ENCODE measurements around the gene CCDC186.

CCDC186 gene

DNA sequence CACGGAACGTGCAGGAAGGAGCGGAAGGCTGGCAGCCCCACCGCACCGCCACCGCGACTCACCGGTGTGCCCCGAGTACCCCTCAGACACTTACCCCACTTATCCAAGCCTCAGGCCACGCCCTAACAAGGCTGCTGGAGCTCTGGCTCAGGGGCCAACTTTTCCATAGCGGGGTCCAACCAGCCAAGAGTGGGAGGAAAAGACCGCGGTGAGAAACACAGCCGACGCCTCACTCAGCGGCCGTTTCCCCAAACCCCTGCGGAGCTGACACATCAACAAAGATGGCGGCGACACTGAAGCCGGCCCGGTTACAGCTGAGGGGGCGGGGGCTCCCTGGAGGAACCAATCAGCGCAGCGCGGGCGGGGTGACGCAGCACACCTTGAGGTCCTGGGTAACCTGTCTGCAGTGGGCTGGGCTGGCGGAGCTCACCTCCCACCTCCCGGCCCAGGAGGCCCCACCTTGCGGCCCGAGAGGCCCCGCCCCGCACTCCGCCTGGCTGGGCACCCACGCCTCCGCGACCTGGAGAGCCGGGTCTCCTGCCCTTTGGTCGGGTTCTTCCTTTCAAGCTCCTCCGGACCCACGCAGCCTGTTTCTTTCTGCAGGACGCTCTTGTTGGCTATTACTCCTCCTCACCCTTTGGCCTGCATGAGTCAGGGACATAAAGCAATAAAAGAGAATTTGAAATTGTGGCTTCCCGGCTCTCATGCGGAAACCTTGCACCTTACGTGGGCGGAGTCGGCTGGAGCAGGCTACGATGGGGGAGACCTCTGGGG is at the start of gene CCDC186:
TSS of gene CCDC186 (minus strand) at position 283 of the 774 bp plus-strand sequence. CDS start 10,935 bp downstream, outside the sequence.
- peak; percentile 89 for DNase-seq (ENCODE audit: insufficient read length, low spot score)
- FAIRE-seq: peak; percentile 84
- TF ChIP-seq POLR2A (IDR thresholded peaks at IDR 0.05; ENCODE audit: low read depth, low read length): peak; percentile 82

DNA sequence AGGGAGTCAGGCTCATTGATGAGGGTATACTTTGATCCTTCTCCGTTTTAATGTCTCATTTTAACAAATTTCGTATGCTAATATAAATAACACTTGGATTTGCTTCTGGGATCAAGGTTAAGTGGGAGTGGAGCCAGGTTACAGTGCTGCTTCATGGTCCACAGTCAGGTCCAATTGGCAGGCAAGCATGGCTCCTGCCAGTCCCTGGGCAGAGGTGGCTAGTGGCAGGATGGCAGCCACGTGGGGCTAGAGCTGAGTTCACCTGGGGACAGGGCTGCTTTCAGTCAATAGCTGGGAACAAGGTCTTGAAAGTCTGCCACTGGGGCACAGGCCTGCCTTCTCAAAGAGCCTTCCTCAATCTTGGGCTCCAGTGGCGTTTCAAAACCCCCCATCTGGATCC is 49.1 kb upstream of the CCDC186 start:
- FAIRE-seq: no peak
- TF ChIP-seq POLR2A (IDR thresholded peaks at IDR 0.05; ENCODE audit: low read depth, low read length): no peak
- DNase-seq (ENCODE audit: insufficient read length, low spot score): no peak

DNA sequence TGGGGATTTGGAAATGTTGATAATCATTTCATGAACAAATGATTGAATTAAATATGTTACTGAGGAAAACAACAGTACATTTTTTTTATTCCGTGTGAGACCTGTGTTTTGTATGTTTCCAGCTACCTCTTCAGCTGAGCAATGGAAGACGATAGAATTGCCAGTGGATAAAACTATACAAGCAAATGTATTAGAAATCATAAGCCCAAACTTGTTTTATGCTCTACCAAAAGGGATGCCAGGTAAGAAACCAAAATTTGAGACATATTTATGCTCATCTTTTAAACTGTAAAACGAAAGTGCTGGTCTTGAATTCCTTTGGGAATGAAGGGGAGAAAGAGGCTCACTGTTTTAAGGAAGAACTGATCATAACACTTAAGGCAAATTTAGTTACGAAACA is 47.2 kb upstream of the CCDC186 start:
- DNase-seq (ENCODE audit: insufficient read length, low spot score) (no peak), FAIRE-seq (no peak)
- TF ChIP-seq POLR2A (IDR thresholded peaks at IDR 0.05; ENCODE audit: low read depth, low read length): no peak

DNA sequence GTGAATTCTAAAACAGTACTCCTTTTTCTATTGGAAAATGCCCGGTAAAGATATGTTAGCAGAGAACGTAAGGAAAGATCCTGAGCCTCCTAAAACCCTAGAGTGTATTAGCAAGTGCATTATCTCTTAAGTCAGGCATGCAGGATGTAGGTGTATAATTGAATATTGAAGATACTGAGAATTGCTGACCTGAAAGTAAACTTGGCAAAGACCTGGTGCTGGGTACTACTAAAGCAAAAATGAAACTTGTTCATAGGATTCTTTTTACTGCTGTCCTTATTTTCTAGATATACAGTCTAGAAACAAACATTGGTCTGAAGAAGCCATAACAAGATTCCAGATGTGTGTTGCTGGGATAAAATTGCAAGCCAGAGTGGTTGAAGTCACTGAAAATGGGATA is 46.3 kb upstream of the CCDC186 start:
- no peak for TF ChIP-seq POLR2A (IDR thresholded peaks at IDR 0.05; ENCODE audit: low read depth, low read length)
- no peak for DNase-seq (ENCODE audit: insufficient read length, low spot score)
- FAIRE-seq: no peak

DNA sequence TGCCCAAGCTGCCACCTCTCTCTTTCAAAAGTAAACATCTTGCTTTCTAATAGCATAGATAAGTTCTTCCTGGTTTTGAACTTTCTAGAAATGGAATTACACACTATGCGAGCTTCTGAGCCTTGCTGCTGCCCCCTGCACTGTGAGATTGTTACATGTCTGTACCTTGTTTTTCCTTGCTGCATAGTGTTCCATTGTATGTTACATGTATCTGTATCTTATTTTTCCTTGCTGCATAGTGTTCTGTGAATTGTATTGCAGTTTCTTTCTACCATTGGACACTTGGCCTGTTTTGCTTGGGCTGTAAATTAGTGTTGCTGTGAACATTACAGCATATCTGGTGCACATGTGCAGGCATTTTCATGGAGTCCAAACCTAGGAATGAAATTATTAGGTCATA is 41.0 kb upstream of the CCDC186 start:
- FAIRE-seq (no peak), DNase-seq (ENCODE audit: insufficient read length, low spot score) (no peak)
- TF ChIP-seq POLR2A (IDR thresholded peaks at IDR 0.05; ENCODE audit: low read depth, low read length): no peak

DNA sequence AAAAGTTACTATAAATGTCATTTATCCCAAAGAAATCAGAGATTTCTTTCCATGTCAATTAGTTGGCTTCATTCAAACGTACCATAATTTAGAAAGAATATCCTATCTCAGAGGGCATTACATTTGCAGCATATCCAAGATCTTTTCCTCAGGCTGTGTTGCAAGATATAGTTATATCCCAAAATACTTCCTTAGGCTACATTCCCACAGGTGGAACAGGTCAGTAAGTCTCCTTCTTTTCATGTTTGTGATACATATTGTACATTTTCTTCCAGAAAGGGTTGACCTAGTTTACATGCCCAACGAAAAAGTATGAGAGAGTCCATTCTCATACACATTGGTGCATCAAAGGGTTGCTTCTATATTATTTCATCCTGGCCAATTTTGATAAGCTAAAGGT is 38.1 kb upstream of the CCDC186 start:
- DNase-seq (ENCODE audit: insufficient read length, low spot score): no peak
- TF ChIP-seq POLR2A (IDR thresholded peaks at IDR 0.05; ENCODE audit: low read depth, low read length): no peak
- FAIRE-seq: no peak

DNA sequence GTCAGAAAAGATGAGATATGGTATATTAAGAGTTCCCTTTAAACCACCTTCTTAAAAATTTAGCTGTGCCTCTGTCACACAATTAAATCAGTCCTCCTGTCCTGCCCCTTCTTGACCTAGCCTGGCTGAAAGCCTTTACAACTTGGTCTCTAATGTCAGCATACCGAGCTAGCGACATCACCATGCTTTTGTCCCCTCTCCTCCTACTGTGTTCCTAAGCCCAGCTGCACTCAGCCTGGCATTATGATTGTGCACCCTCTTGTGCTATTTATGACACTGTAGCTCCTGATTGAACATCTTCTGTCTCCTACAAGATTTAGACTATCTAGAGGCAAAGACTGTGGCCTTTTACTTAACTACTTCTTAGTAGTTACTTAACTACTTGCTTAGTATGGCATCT is 34.3 kb upstream of the CCDC186 start:
- DNase-seq (ENCODE audit: insufficient read length, low spot score) (no peak), FAIRE-seq (no peak)

DNA sequence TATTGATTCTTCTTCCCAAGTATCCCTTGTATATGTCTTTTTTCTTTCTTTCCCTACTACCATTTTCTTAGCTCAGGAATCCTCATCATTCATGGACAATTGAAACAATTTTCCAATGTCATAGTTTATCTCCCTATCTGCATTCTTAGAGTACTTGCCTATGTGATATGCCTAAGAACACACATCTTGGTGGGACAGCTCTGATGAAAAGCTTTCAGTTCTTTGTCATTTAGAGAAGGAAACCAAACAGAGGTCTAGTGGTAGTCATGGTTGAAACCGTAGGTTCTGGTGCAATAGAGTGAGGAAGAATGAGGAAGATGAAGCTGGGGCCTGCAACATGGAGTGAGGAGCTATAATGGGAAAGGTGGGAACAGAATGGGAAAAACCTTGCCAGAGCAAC is 33.3 kb upstream of the CCDC186 start:
- TF ChIP-seq POLR2A (IDR thresholded peaks at IDR 0.05; ENCODE audit: low read depth, low read length): no peak
- FAIRE-seq (no peak), DNase-seq (ENCODE audit: insufficient read length, low spot score) (no peak)

More for the DNA sequence above, 34.3 kb upstream of the CCDC186 start:
- TF ChIP-seq POLR2A (IDR thresholded peaks at IDR 0.05; ENCODE audit: low read depth, low read length): no peak

DNA sequence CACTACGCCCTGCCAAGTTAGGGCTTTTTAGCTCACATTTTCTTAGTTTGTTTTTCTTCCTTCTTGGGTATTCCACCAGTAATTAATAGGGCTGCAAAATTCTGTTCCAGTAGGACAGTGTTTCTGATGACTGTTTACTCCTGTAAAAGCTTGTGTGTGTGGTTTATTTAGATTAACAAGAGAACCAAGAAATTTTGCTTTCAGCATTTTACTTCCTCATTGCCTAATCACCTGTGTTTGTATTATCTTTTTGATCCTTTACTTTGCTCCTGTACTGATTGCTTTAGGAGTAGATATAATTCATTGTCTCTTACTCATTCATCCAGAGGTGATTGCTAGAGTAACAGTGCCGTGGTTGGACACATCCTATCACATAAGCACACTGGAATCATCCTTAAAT is 32.9 kb upstream of the CCDC186 start:
- FAIRE-seq (no peak), DNase-seq (ENCODE audit: insufficient read length, low spot score) (no peak)
- TF ChIP-seq POLR2A (IDR thresholded peaks at IDR 0.05; ENCODE audit: low read depth, low read length): no peak

DNA sequence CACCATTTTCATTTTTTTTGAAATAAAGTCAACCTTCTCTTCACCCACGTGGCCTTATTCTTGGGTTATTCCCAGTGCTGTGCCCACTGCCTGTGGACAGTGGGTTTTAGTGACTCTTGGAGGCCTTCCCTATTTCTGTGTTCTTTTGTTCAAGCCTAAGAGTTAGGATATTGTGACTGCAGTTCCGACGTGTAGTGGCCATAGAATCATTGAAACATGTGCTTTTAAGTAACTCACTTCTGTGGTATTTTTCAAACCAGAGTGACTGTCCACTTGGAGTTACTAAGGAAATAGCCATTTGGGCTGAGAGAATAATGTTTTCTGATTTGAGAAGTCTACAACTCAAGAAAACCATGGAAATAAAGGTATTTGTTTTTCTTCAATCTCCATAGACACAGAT is 28.8 kb upstream of the CCDC186 start:
- no peak for DNase-seq (ENCODE audit: insufficient read length, low spot score)
- FAIRE-seq: no peak
- TF ChIP-seq POLR2A (IDR thresholded peaks at IDR 0.05; ENCODE audit: low read depth, low read length): no peak

DNA sequence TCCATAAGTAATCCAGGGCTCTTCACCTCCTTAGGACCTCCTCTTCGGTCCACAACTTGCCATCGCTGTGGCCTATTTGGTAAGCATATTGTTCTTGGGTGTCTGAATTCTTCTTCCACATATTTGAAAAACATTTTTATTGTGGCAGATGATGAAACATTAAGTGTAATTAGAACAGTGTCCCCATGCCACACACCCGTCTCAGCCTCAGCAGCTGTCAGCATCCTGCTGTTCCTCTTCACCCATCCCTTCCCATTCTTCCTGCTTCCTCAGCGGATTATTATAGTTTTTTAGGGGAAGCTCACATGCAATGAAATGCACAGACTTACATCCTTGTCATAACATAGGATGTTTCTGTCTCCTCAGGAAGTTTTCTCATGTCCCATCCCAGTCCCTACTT is 25.2 kb upstream of the CCDC186 start:
- no peak for FAIRE-seq
- no peak for DNase-seq (ENCODE audit: insufficient read length, low spot score)
- TF ChIP-seq POLR2A (IDR thresholded peaks at IDR 0.05; ENCODE audit: low read depth, low read length): no peak

DNA sequence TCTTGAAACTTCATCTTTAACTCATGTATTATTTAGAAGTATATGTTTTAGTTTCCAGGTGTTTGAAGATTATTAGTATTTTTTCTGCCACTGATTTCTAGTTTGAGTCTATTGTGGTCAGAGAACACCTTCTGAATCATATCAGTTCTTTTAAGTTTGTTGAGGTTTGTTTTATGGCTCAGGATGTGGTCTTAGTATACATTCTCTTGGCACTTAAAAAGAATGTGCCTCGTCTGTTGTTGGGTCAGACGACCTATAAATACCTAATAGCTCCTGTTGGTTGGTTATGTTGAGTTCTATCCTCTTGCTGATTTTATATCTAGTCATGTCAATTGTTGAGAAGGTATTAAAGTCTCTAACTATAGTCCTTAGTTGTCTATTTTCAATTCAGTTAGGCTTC is 21.1 kb upstream of the CCDC186 start:
- TF ChIP-seq POLR2A (IDR thresholded peaks at IDR 0.05; ENCODE audit: low read depth, low read length): no peak
- DNase-seq (ENCODE audit: insufficient read length, low spot score) (no peak), FAIRE-seq (peak; percentile 20)

DNA sequence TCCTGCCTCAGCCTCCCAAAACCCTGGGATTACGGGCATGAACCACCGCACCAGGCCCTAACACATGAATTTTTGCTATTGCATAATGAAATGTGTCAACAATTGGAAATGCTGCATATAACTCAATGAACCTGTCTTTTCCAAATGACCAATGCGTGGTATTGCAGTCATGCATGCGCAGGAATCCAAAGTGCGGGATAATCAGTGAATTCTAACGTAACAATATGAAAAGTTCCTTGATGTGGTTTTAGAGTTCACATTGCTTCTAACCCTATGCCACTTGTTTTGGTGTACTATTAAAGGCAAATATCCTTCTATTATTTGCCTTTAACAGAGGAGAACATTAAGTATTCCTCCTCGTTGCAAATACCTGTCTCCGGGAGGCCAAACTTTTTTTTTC is 15.7 kb upstream of the CCDC186 start:
- FAIRE-seq (no peak), DNase-seq (ENCODE audit: insufficient read length, low spot score) (no peak)
- TF ChIP-seq POLR2A (IDR thresholded peaks at IDR 0.05; ENCODE audit: low read depth, low read length): no peak

DNA sequence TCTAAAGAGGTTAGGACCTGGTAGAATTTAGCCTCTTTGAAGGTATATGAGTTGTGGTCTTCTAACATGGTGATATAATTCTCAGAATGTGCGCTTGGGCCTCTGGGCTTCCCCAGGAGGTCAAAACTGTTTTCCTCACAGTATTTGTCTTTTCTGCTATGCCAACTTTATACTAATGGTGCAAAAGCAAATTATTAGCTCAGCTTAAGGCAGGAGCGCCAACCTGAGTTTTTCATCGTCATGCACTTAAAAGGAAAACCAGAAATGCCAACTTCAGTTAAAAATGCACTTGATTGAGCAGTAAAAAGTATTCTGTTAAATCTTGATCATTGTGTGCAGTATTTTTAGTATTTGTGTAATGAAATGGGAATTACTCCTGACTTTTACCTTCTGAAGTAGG is 14.9 kb upstream of the CCDC186 start:
- TF ChIP-seq POLR2A (IDR thresholded peaks at IDR 0.05; ENCODE audit: low read depth, low read length): no peak
- FAIRE-seq (no peak), DNase-seq (ENCODE audit: insufficient read length, low spot score) (no peak)

DNA sequence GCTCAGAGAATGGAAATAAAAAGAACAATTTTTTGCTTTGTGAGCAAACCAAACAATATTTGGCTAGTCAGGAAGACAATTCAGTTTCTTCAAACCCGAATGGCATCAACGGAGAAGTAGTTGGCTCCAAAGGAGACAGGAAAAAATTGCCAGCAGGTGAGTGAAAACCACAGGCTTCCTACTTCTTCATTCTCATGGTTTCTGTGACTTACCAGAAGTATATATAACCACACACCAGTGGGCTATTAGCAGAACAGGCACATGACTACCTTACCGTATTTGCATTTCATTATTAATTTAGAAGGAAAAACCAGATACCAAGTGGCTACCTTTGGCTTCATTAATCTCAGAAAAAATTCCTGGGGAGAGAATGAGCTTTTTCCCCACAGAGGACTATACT is 14.0 kb upstream of the CCDC186 start:
- FAIRE-seq (no peak), DNase-seq (ENCODE audit: insufficient read length, low spot score) (no peak)
- no peak for TF ChIP-seq POLR2A (IDR thresholded peaks at IDR 0.05; ENCODE audit: low read depth, low read length)

Data from H54 (cell line).